MCF 10A (cell line): ENCODE data around the gene PNPLA8. TPM values are rescaled to one million over a fixed set of nuclear protein-coding genes. Genes with fewer than 3 reads are reported as not detected.

Experiments
- BruUV-seq: library from RNA; stranded (reverse); fragments of 400-500 nt; replicated peaks from 2 replicates; lab custom pipeline; 2021; lab: Mats Ljungman, UMichigan
- CTCF ChIA-PET: fragments of 300-600 bp; sonication (Branson Sonifier 250); formaldehyde crosslinking; extraction: SDS; loops from one replicate; lab custom pipeline; 2021; ENCODE audit warnings: antibody characterized with exemption, inconsistent platforms; lab: Yijun Ruan, JAX
- POLR2A ChIA-PET: fragments of 300-600, 350-650 bp; sonication (Branson Sonifier 250); formaldehyde crosslinking; extraction: SDS; loops from one replicate; lab custom pipeline; 2020; ENCODE audit warnings: antibody characterized with exemption, inconsistent platforms; lab: Yijun Ruan, JAX
- DNase-seq: peaks from one replicate; pipeline ENCODE4 v3.0.0-alpha.2; 2018; ENCODE audit not compliant: unreplicated experiment
- H3K27ac Mint-ChIP-seq: one replicate; pipeline ENCODE4 v1.8.0; 2022; ENCODE audit warnings: mild to moderate bottlenecking, low read depth, mixed read lengths; ENCODE audit not compliant: unreplicated experiment
- H3K27me3 Mint-ChIP-seq: one replicate; pipeline ENCODE4 v1.8.0; 2022; ENCODE audit warnings: mixed read lengths; ENCODE audit not compliant: insufficient read depth, unreplicated experiment
- H3K36me3 Mint-ChIP-seq: one replicate; pipeline ENCODE4 v1.8.0; 2022; ENCODE audit warnings: mild to moderate bottlenecking, moderate library complexity, mixed read lengths; ENCODE audit not compliant: insufficient read depth, unreplicated experiment
- H3K4me1 Mint-ChIP-seq: one replicate; pipeline ENCODE4 v1.8.0; 2022; ENCODE audit warnings: mixed read lengths; ENCODE audit not compliant: insufficient read depth, unreplicated experiment
- H3K4me3 Mint-ChIP-seq: one replicate; pipeline ENCODE4 v1.8.0; 2022; ENCODE audit warnings: mild to moderate bottlenecking, moderate library complexity, mixed read lengths; ENCODE audit not compliant: unreplicated experiment
- H3K9me3 Mint-ChIP-seq: one replicate; pipeline ENCODE4 v1.8.0; 2022; ENCODE audit warnings: mixed read lengths; ENCODE audit not compliant: unreplicated experiment
- intact Hi-C: fragments of 100-400 bp; cut with micrococcal nuclease; formaldehyde crosslinking; loops from 2 replicates; pipeline ENCODE4 v1.14.1; 2022
- total RNA-seq: library from RNA; stranded (reverse); gene quantifications from 2 replicates; pipeline ENCODE4 v1.2.3, GENCODE V29; 2022
- TF ChIP-seq, protein P1 (sequence below): fragments of 200-600 bp; IDR thresholded peaks from one replicate; pipeline ENCODE4 v1.8.0; 2022; ENCODE audit warnings: antibody characterized with exemption, mild to moderate bottlenecking; ENCODE audit not compliant: unreplicated experiment

The PNPLA8 gene
- total RNA-seq, 1 experiment from 2014 or later, result 28.5 TPM

DNA sequence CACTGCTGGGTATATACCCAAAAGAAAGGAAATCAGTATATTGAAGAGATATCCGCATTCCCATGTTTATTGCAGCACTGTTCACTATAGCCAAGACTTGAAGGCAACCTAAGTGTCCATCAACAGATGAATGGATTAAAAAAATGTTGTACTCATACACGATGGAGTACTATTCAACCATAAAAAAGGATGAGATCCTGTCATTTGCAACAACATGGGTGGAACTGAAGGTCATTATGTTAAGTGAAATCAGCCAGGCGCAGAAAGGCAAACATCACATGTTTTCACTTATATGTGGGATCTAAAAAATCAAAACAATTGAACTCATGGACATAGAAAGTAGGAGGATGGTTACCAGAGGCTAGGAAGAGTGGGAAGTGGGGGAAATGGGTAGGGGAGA lies 89.0 kb downstream of the PNPLA8 start:
- Mint-ChIP-seq H3K27me3 (no peaks in the 10 kb centered on the region), H3K4me3 (no peak overlapping the region), H3K36me3 (no peaks in the 10 kb centered on the region), H3K9me3 (no peaks in the 10 kb centered on the region), H3K4me1 (peaks cover 6% of the 10 kb centered on the region), H3K27ac (no peak overlapping the region)
- POLR2A ChIA-PET, result no interaction called here
- no TSS peak for BruUV-seq
- intact Hi-C loops, result no loop called here
- DNase-seq, result no peak
- TF ChIP-seq, protein P1, sequence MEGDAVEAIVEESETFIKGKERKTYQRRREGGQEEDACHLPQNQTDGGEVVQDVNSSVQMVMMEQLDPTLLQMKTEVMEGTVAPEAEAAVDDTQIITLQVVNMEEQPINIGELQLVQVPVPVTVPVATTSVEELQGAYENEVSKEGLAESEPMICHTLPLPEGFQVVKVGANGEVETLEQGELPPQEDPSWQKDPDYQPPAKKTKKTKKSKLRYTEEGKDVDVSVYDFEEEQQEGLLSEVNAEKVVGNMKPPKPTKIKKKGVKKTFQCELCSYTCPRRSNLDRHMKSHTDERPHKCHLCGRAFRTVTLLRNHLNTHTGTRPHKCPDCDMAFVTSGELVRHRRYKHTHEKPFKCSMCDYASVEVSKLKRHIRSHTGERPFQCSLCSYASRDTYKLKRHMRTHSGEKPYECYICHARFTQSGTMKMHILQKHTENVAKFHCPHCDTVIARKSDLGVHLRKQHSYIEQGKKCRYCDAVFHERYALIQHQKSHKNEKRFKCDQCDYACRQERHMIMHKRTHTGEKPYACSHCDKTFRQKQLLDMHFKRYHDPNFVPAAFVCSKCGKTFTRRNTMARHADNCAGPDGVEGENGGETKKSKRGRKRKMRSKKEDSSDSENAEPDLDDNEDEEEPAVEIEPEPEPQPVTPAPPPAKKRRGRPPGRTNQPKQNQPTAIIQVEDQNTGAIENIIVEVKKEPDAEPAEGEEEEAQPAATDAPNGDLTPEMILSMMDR, result no peak
- CTCF ChIA-PET, result interaction anchor here (0.5 to 0.6 kb wide), 2 partner anchors 37 to 174 kb away, joined by 3 read pairs; no protein-coding TSS in a partner anchor

DNA sequence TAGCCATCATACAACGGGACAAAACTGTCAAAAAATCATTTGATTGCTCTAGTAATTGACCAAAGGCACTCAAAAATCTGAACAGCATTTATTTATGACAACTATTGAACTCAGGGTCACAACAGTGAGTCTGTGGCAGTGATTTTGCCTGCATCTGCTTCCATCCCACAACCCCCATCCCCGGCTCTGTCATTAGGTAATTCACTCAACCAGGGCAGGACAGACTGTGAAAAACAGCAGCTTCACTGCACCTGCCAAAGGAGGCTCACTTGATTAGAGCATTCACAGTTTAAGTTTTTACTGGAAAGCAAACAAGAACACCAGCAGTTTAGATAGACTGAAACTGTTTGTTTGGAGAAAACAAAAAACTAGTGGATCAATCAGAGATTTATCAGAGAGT lies 91.9 kb downstream of the PNPLA8 start:
- Mint-ChIP-seq H3K9me3 (no peaks in the 10 kb centered on the region), H3K4me3 (no peak overlapping the region), H3K36me3 (no peaks in the 10 kb centered on the region), H3K4me1 (peaks cover 6% of the 10 kb centered on the region), H3K27ac (no peak overlapping the region), H3K27me3 (peaks cover 11% of the 10 kb centered on the region)
- ChIA-PET CTCF (interaction anchor here (0.5 kb wide), 1 partner anchor 43 kb away, joined by 3 read pairs; no protein-coding TSS in a partner anchor), POLR2A (no interaction called here)
- TF ChIP-seq, protein P1, result no peak
- no TSS peak for BruUV-seq
- DNase-seq, result no peak
- intact Hi-C loops, result no loop called here

DNA sequence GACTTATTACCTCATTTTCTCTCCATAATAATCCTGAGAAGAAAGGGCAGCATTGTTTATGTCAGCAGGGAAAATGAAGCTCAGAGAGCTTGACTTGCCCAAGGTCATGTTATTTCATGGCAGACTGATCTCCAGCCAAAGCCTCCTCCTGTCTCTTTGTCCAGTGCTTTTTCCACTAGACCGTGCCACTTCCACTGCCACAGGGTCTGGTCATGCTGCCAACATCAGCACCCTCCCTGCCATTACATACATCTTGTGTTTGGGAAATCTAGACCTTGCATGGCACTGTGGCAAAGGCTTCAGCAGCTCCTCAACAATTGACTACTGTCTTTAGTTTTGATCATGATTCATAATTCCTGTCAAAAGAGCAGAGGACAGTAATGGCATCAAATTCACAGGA lies 94.8 kb downstream of the PNPLA8 start:
- ChIA-PET CTCF (interaction anchor here (1.2 kb wide), 1 partner anchor 66 kb away, joined by 3 read pairs; no protein-coding TSS in a partner anchor), POLR2A (interaction anchor here (0.7 to 1.1 kb wide), 3 partner anchors 10 to 51 kb away, joined by 3 to 5 read pairs (median 3); no protein-coding TSS in a partner anchor)
- H3K27me3 Mint-ChIP-seq, result peaks cover 11% of the 10 kb centered on the region
- TF ChIP-seq, protein P1, result no peak
- no peak overlapping the region for H3K27ac Mint-ChIP-seq
- no TSS peak for BruUV-seq
- peaks cover 6% of the 10 kb centered on the region for H3K4me1 Mint-ChIP-seq
- intact Hi-C loops, result no loop called here
- H3K4me3 Mint-ChIP-seq, result no peak overlapping the region
- no peaks in the 10 kb centered on the region for H3K36me3 Mint-ChIP-seq
- DNase-seq, result no peak
- no peaks in the 10 kb centered on the region for H3K9me3 Mint-ChIP-seq

DNA sequence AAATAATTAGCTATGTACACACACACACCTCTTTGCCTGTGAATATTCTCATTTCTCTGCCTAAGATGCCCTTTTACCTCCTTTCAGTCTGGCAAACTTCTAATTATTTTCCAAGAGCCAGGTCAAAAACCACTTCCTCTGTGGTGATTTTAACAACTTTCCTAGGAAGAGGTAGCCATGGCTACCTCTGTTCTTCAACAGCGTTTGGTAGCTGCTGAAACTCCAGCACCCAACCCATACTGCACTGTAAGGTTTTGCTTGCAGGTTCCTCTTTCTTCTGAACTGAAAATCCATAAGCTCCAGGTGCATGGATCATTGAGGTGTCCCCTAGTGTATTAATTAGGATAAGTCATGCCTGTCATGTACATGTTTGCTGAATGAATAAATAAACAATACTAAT lies 95.3 kb downstream of the PNPLA8 start:
- CTCF ChIA-PET, result interaction anchor here (0.9 to 1.2 kb wide), 2 partner anchors 11 to 67 kb away, joined by 3 read pairs; no protein-coding TSS in a partner anchor
- Mint-ChIP-seq H3K4me3 (no peak overlapping the region), H3K27ac (no peak overlapping the region)

More for the DNA sequence above, 95.3 kb downstream of the PNPLA8 start:
- no peaks in the 10 kb centered on the region for H3K36me3 Mint-ChIP-seq
- H3K9me3 Mint-ChIP-seq, result no peaks in the 10 kb centered on the region
- POLR2A ChIA-PET, result interaction anchor here (0.7 to 1.1 kb wide), 2 partner anchors 10 to 50 kb away, joined by 3 to 5 read pairs; no protein-coding TSS in a partner anchor
- no peak for DNase-seq
- H3K4me1 Mint-ChIP-seq, result peaks cover 6% of the 10 kb centered on the region
- H3K27me3 Mint-ChIP-seq, result peaks cover 11% of the 10 kb centered on the region
- intact Hi-C loops, result no loop called here
- TF ChIP-seq, protein P1, result no peak
- BruUV-seq, result no TSS peak
